Left lung (tissue), 10 donors: Measurements from ENCODE around the gene MTMR11. TPM values are rescaled to one million over a fixed set of nuclear protein-coding genes. Genes with fewer than 3 reads are reported as not detected.

Experiments used
- ATAC-seq: fragments of 200-7000 bp; cut with Tn5 transposase; one replicate; pipeline ENCODE4 v1.9.1; 2020; ENCODE audit warnings: moderate library complexity
- DNase-seq, 4 donors: peaks; one replicate each; pipeline ENCODE4 v3.0.0-alpha.2; 2013 to 2020
- H3K27ac ChIP-seq, 2 donors: fragments of 200-600 bp; sonication (generic) in 1 of 2; one replicate each; pipeline versions ENCODE4 v1.5.0 to v1.8.0; 2020 to 2021
- H3K27me3 ChIP-seq, 2 donors: fragments of 200-600 bp; sonication (generic) in 1 of 2; one replicate each; pipeline versions ENCODE4 v1.5.0 to v1.8.0; 2020 to 2021
- H3K36me3 ChIP-seq, 2 donors: fragments of 200-600 bp; sonication (generic) in 1 of 2; one replicate each; pipeline versions ENCODE4 v1.5.0 to v1.8.0; 2020 to 2021
- H3K4me1 ChIP-seq, 2 donors: fragments of 200-600 bp; one replicate each; pipeline ENCODE4 v1.8.0; 2021
- H3K4me3 ChIP-seq, 2 donors: fragments of 200-600 bp; sonication (generic) in 1 of 2; one replicate each; pipeline versions ENCODE4 v1.5.0 to v1.8.0; 2020 to 2021; ENCODE audit warnings: mild to moderate bottlenecking in 1 of 2
- H3K9me3 ChIP-seq, 2 donors: fragments of 200-600 bp; sonication (generic) in 1 of 2; one replicate each; pipeline versions ENCODE4 v1.5.0 to v1.8.0; 2020 to 2021
- CTCF ChIP-seq, 2 donors: fragments of 200-600 bp; sonication (generic) in 1 of 2; IDR thresholded peaks; one replicate each; pipeline versions ENCODE4 v1.5.0 to v1.8.0; 2021; ENCODE audit warnings: antibody characterized with exemption in 2 of 2
- intact Hi-C, 2 donors: fragments of 100-400 bp; cut with DNase I; formaldehyde crosslinking; loops; one replicate each; pipeline versions ENCODE4 v1.11.2 to v1.14.2; 2022
- polyA plus RNA-seq, 6 donors: library from polyadenylated mRNA; unstranded; fragments of 120-200 nt; gene quantifications; one replicate each; pipeline ENCODE4 v1.2.1, GENCODE V29; 2013; ENCODE audit not compliant: insufficient read length in 6 of 6
- total RNA-seq, 2 donors: library from RNA; stranded (reverse); fragmentation: NEBNext Ultra II Directional; extraction: Animal tissue kit (Norgen Biotek cat#: 25700); gene quantifications; one replicate each; pipeline ENCODE4 v1.2.1, GENCODE V29; 2021
- donor health status: DM: no; HTN: yes; CAD: no.
- donor health status: DM: no; HTN: no; CAD: no.

MTMR11 gene
- total and polyA plus RNA-seq, 8 donors, result 12.7 to 34.2 (median 26.0) TPM

DNA sequence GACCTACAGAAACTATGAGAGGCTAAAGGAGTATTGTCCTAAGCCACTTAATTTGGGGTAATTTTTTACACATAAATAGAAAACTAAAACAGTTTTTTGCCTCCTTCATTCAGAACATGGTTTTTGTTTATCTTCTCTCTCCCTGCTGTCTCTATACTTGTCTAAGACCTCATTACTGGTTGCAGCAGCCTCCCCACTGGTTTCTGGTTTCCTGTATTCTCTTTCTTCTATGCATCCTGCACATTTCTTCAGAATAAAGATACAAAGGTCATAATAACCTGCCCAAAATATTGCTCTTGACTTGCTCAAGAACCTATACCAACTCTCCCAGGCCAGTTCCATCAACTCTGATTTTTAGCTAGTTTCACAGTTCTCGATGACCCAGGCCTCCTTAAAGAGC is 57.1 kb downstream of the MTMR11 start:
- no peaks in the 10 kb centered on the region for H3K27me3 ChIP-seq
- H3K4me3 ChIP-seq, result no peak overlapping the region
- TF ChIP-seq CTCF (IDR thresholded peaks at IDR 0.05), result no peak
- H3K4me1 ChIP-seq, result peaks cover 1 to 12% of the 10 kb centered on the region in 2 donors
- H3K27ac ChIP-seq, result no peak overlapping the region
- intact Hi-C loops, result no loop called here
- no peaks in the 10 kb centered on the region for H3K36me3 ChIP-seq
- no peak for DNase-seq
- no peak for ATAC-seq
- H3K9me3 ChIP-seq, result no peaks in the 10 kb centered on the region

Other genes with a start within 250 kb of the MTMR11 start
- gene FCGR1A, start 154.2 kb downstream of the MTMR11 start, total RNA-seq, result 10 to 100 TPM; 16.7 to 43.6 TPM
- 1 to 10 TPM; 3.0 to 4.2 (median 3.3) TPM for gene FCGR1A, start 154.2 kb downstream of the MTMR11 start, polyA plus RNA-seq
- 10 to 100 TPM; 11.4 to 13.1 TPM for gene BOLA1, start 37.3 kb downstream of the MTMR11 start, total RNA-seq
- 10 to 100 TPM; 13.8 to 20.1 (median 15.9) TPM for gene BOLA1, start 37.3 kb downstream of the MTMR11 start, polyA plus RNA-seq
- gene SV2A, start 19.0 kb downstream of the MTMR11 start, total RNA-seq, result 1 to 10 TPM; 3.3 to 3.4 TPM
- gene SV2A, start 19.0 kb downstream of the MTMR11 start, polyA plus RNA-seq, result 1 to 10 TPM; 6.0 to 7.9 (median 6.6) TPM
- gene SF3B4, start 9.1 kb downstream of the MTMR11 start, total RNA-seq, result 10 to 100 TPM; 39.4 to 54.0 TPM
- 10 to 100 TPM; 55.2 to 78.8 (median 70.3) TPM for gene SF3B4, start 9.1 kb downstream of the MTMR11 start, polyA plus RNA-seq
- 10 to 100 TPM; 20.9 to 31.7 TPM for gene OTUD7B, start 73.8 kb upstream of the MTMR11 start, total RNA-seq
- gene OTUD7B, start 73.8 kb upstream of the MTMR11 start, polyA plus RNA-seq, result 10 to 100 TPM; 18.9 to 21.3 (median 20.3) TPM
- gene VPS45, start 130.9 kb upstream of the MTMR11 start, total RNA-seq, result 10 to 100 TPM; 36.7 to 41.7 TPM
- 10 to 100 TPM; 62.8 to 81.2 (median 72.5) TPM for gene VPS45, start 130.9 kb upstream of the MTMR11 start, polyA plus RNA-seq
- 10 to 100 TPM; 35.3 to 51.2 TPM for gene PLEKHO1, start 213.0 kb upstream of the MTMR11 start, total RNA-seq
- 10 to 100 TPM; 44.1 to 55.1 (median 48.3) TPM for gene PLEKHO1, start 213.0 kb upstream of the MTMR11 start, polyA plus RNA-seq